ENCODE data around the gene PLCL1. TPM values are rescaled to one million over a fixed set of nuclear protein-coding genes. Genes with fewer than 3 reads are reported as not detected.

PLCL1 gene
- total RNA-seq, 1 experiment from 2014 or later: 0.06 TPM

DNA sequence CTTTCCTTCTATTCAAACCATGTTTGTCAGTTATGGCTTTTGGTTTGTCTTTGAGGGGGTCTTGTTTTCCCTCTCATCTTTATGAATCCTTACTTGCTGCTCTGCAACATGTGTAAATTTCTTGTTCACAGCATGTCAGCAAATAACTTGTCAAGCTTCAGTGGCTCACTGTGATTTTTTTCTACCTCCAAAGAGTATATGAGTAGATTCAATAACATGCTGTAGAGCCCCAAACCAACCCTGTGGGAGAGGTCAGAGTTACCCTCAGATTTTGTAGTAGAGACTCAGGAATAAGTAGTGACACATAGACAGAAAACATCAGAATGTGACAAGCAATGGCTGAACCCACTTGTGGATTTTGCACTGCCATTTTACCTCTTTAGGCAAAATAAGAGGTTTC lies 121.6 kb downstream of the PLCL1 start:
- no peak for DNase-seq (ENCODE audit: low read depth)

DNA sequence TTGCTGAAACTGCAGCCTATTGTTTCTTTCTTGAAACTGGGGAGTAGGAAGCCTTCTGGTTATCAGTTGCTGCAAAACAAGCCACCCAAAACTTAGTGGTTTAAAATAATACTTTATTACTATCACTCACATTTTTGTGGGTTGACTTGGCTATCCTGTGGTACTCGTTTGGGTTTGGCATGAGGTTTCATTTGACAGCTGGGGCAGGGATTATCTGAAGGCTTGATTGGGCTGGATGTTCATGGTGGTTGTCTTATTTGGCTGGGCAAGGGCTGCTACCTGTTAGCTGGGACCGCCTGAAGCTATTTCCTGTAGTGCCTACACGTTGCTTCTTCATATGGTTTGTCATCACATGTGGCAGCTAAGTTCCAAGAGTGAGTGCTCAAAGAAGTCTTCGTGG lies 122.3 kb downstream of the PLCL1 start:
- peak; percentile 74 for DNase-seq (ENCODE audit: low read depth)

DNA sequence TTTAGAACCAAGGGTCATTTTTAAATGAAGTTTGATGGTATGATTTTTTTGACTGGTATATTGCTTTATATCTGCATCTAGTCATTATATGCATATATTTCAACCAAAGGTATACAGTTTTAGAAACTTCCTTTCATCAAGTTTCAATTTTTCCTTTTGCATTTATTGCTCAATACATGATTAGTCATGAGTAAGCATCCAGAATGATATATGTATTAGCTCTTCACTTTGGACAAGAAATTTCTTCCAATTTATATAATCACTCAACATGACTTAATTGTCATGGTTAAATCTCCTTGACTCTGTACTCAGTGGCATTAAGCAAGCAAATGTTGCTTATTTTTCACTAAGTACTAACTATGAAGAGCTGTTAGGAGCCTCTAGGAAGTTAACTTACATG lies 123.6 kb downstream of the PLCL1 start:
- DNase-seq (ENCODE audit: low read depth): no peak

DNA sequence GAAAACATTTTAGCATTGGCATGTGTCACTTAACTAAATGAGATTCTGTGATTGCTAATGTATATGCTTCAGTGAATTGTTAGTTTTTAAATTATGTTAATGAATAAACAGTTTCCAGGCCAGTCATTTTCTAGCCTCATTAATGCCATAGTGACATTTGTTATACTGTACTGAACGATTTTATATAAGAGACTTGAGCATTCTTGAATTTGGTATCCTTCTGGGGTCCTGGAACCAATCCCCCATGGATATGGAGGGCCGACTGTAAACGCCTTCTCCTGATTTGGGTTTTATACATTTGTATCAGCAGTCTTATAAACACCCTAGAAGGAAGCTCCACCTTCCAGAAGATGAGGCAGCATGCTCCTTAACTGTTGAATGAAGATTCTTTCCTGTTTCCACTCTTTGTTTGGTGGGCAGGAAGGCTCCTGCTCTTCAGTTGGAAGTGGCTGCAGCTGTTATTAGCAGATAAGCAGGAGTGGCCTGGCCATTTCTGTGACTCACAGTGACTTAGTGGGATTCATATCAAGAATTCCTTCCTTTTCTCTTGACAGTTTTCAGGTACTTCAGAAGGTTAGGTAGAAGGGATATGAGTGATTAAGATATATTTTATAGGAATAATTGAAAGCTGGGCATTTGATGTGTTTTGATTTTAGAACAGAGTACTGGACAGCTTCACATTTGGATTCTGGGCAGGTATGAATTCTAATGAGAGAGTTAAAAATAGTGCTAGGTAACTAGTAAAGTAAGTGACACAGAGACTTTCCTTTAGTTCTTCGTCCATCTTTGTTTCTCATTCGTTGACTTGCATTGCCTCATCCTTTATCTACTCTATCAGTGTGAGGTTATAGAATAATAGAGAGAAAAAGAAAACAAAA lies 124.9 kb downstream of the PLCL1 start:
- peak; percentile 28 for DNase-seq (ENCODE audit: low read depth)

DNA sequence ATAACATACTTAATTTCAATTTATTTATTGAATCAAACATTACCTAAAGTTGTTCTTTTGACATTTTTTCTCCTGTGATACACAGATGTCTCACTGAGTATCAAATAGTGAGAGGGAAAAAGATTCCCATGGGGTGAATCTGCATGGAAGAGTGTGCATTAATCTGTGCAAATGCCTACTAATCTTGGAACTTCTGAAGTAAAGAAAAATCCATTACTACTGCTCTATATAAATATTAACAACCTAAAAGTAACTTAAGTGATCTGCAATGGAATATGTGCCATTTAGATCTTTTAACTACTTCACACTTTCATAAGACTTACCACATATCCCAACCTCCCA lies 125.5 kb downstream of the PLCL1 start:
- DNase-seq (ENCODE audit: low read depth): no peak

DNA sequence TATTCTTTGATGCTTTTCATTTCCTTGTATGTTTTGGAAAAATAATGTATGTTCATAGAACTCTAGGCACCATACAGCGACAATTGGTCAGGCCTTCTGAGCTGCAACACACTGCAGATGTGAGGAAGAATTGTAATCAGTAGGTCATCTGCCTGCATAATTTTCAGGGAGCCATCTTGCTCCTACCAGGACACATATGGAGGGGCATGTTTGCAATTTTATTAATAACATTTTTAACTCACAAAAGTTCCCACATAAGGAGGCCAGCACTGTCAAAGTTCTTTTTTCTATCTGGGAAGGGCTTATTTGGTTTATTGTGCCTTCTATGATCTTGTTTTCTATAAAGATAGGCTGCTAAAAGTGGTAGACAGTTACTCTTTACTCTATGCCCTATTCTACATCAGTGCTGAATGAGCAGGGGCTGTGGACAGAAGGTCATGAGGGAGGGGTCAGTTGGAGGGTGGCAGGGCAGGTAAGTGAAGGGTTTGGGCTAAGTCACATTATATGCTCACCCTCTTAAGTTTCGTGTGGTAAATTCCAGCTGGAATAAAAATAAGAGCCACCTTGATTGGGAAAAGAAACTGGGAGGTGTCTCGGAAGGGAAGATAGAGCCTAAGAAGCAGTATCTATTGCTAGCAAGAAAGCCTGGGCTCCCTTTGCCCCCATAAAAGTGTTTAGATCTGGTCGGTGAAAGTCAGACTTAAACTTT lies 126.3 kb downstream of the PLCL1 start:
- no peak for DNase-seq (ENCODE audit: low read depth)

DNA sequence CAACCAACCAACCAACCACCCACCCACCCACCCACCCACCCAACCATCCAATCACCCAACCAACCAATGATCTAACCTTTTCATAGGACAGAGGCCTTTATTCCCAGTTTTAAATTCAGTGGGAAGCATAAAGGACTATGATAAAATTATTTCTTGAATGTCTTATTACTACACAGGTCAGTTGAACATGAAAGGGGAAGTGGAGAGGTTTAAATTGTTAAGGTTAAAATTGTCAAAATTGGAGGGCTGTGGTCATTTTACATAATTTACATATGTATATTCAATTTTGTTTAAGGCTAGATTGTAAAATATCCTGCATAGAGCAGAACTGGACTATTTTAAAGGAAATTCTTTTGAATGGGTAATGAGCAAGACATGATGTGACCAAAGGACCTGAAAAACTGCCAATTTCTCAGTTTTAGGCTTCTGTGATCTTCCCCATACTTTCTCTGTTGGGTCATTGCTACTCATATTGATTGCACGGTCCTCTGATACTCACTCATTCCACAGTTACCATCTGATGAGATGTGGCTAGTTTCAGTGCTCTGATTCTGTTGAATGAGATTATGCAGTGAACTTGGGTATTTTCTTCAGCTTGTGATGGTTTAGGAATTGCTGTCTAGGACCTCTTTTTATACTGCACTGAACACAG lies 127.4 kb downstream of the PLCL1 start:
- no peak for DNase-seq (ENCODE audit: low read depth)

DNA sequence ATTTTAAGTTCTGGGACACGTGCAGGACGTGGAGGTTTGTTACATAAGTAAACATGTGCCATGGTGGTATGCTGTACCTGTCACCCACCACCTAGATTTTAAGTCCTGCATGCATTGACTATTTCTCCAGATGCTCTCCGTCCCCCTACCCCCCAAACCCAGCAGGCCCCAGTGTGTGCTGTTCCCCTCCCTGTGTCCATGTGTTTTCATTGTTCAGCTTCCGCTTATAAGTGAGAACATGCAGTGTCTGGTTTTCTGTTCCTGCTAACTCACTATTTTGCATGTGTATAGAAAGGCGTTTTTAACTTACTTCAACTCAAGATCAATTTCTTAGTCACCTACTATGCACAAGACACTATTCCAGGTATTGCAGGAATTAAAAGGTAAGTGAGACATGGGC lies 128.0 kb downstream of the PLCL1 start:
- no peak for DNase-seq (ENCODE audit: low read depth)

DNA sequence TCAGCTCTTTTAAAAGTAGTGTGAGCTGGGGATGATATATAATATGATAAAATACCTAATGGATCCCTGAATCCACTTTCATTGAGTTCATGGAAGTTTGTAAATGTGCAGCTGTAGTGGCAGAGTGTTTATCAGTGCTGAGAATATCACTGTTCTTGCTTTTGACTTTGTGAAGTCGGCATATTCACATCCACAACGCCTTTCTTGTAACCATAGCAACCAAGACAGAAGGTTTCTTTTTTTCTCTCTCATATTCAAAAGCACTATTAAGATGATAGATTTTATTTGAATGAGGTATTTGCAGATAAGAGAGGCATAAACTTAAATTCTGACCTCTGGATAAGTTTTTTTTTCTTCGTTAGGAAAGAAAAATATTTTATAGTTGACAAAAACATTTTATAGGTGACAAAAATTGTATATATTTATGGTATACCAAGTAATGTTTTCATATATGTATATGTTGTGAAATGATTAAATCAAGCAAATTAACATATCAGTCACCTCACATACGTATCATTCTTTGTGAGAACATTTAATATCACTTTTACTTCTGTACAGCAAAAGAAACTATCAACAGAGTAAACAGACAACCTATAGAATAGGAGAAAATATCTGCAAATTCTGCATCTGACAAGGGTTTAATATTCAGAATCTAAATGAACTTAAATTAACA lies 130.0 kb downstream of the PLCL1 start:
- DNase-seq (ENCODE audit: low read depth): no peak

DNA sequence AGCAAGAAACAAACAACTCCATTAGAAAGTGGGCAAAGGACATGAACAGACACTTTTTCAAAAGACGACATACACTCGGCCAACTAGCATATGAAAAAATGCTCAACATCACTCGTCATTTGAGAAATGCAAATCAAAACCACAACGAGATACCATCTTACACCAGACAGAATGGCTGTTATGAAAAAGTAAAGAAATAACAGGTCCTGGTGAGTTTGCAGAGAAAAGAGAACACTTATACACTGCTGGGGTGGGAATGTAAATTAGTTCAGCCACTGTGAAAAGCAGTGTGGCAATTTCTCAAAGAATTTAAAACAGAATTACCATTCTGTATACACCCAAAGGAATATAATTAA lies 130.5 kb downstream of the PLCL1 start:
- DNase-seq (ENCODE audit: low read depth): no peak

DNA sequence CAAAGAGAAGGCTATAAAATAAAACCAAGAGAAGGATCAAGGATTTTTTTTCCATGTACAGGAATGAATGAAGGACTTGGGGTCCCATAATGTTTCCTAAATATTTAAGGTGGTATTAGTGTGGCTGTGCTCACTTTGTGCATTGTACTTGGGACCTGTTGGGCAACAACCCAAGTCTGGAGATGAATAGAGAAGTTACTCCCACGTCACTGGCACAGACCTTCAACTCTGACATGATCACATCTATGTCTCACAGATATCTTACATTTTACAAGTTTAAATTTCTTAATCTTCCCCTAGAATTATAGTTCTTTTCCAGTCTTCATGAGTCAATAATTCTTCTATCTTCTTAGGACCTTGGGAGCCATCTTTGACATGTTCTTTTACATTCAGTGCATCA lies 133.4 kb downstream of the PLCL1 start:
- no peak for DNase-seq (ENCODE audit: low read depth)

DNA sequence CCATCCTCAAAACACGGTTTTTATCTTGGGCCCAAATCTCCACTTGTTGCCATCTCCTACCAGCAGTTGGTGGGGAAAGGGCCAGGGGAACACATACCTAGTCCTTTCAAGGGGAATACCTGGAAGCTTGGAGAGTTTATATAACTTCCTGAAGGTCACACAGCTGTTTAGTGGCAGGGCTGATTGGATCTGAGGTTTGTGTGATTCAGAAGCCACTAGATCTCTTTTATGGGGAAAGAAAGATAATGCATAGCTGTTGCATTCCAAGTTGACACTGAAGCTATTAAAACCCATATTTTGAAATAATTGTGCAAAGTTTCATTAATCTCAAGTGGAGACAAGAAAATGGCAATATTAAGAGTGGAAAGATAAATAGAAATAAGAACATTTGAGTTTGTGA lies 134.2 kb downstream of the PLCL1 start:
- DNase-seq (ENCODE audit: low read depth): no peak

DNA sequence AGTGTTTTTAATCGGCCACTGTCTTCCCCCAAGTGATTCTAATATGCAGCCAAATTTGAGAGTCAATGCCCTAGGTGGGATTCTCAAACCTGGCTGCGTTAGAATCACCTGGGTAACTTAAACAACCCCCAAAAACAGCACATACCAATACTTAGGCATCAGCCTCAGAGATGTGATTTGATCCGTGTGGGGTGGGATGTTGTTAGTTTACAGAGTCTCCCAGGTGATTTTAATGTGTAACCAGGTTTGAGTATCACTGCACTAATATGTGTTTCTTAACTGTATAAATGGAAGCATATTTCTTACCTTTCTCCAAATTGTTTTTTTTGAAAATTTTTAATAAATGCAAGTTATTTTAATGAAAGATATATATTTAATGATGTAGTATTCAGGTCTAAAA lies 135.4 kb downstream of the PLCL1 start:
- DNase-seq (ENCODE audit: low read depth): no peak

DNA sequence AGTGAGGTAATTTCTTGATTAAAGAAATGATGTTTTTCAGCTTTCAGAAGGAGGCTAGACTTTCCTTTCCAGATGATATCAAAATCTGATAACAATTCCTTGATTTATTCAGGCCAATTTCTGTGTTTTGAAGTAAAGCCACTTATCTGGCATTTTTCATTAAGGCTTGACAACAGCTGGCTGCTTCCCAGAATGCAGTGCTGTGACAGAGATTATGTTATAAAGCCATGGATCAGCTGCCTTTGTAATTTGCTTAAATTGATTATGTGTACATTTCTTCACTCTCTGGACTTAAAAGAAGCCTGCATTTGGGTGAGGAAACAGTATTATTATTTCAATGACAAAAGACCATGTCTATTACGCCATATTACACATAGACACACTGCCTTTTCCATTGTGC lies 136.0 kb downstream of the PLCL1 start:
- DNase-seq (ENCODE audit: low read depth): no peak

DNA sequence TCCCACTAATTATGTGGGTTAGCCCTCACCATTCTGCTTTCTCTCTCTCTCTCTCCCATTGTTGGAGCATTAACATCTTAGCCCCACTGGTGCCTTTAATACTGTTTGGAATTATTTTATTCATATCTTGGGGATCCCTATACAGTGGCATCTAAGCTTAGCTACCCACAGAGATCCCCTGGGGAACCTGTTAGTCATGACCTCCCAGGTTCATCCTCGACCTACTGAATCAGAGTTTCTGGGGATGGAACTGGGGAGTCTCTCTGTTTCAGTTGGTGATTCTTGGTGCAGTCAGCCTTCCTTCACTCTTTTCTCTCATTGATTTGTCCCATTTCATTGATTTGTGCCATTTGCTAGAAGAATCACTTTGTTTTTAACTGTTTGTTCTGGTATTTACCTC lies 137.3 kb downstream of the PLCL1 start:
- no peak for DNase-seq (ENCODE audit: low read depth)

DNA sequence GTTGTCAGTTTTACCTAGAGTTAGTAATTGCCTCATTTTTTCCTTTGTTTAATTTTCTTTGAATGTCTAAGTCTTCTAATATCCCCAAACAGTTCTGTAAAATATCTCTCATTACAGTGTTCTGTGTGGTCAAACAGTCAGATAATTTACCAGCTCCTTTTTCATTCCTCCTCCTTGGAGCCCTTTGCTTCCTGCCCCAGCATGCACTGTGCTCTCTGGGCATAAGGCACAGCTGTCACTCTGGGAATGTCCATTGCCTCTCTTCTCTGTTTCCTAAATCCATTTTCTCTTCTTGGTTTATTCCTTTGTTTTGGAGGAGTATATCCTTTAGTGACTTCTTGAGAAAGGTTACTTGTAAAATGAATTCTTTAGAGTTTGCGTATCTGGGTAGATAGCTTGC lies 139.3 kb downstream of the PLCL1 start:
- no peak for DNase-seq (ENCODE audit: low read depth)

DNA sequence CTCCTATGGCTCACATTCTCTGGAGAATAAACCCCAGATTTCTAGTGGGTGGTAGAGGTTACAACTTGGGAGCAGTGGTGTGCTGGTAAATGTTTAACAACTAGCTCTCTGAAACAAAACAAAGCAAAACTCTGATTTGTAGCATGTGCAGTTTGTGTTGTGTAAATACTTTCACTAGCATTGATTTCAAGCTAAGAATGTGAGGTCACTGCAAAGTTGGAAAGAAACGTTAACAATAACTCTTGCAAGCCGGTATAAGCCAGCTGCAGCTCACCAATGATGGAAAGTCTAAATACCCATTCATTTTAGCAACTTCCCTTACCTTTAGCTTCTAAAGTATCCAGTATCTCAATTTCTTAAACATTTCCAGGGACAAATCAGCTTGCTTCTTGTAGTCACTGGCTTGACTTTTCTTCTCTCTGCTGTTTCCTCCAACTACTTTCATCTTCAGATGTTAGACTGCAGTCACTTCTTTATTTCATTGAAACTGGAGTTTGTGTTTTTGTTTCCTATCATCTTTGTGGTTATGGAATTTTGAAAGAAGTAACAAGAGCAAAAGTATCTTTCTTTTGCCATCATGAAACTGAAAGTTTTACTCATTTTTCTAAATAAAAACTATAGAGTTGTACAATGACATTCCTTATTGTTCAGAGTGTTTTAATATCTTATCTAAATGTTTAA lies 140.2 kb downstream of the PLCL1 start:
- DNase-seq (ENCODE audit: low read depth): no peak

DNA sequence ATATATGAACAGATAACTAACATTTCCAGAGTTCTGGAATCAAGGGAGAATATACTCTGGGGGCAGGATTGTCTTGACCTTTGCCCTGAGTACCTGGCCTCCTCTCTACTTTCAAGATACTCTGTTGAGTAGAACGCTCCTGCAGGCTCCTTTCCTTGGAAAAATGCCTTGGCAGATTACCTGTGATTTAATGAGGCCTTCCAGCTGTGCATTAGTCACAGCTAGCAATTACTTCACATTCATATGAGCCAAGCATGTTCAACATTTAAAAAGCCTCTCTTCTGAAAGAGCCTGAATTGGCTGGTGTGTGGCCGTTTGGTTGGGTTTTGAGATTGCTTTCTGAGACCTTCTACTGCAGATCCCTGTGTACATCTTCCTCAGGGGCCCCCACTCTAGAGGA lies 142.2 kb downstream of the PLCL1 start:
- DNase-seq (ENCODE audit: low read depth): no peak

DNA sequence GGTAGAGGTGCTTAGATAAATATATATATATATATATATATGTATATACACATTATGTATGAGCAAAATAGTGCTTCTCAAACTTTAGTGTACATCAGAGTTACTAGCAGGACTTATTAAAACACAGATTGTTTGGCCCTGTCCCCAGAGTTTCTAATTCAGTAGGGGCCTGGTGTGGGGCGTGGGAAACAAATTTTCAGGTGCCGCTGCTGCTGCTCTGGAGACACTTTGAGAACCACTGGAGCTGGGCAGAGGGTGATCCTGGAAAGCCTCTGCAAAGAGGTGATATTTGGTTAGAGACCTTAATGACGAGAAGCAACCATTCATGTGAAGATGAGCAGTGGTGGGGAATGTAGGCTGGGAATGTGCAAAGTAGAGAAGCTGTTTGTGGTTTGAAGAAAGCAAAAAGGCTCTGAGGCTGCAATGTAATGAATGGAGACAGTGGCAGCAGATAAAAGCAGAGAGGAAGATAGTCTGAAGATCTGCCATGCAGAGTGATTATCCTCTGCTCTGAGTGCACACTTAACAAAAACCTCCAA lies 142.9 kb downstream of the PLCL1 start:
- no peak for DNase-seq (ENCODE audit: low read depth)

DNA sequence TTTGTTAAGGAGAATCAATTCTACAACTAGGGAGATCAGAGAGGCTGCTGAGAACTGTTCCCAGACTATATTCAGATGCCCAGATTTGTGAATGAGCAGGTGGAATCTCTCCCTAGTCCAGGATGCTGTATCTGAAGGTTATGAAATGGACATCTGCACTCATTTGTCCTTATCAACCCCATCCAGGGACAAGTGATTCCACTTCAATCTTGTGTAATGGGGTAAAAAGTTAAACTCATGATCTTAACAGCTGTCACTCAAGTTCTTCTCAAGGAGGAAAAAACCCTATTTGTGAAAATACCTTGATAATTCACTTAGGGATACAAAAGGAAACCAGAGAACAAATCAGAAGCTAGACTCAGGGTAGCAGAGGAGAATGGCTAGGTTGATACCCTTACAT lies 144.8 kb downstream of the PLCL1 start:
- no peak for DNase-seq (ENCODE audit: low read depth)

DNA sequence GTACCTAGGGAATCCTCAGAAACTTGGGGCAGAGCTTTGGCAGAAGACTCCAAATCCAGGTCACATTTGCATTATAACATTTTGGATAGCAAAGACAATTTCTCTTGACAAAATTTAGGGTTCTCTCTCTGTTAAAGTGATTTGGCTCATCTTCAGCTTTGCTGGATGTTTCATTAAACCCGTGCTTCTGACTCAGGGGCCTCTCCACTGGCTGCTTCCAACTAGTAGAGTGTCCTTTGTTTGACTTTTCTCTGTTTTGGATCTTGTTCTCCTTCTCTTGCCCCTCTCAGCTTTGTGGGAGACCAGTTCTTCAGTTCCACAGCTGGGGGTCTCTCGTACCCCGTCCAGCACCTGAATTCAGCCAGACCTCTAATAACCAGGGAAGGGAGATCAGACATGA lies 145.6 kb downstream of the PLCL1 start:
- DNase-seq (ENCODE audit: low read depth): no peak

Measured in LHCN-M2 (cell line).